B cell (primary cell): ENCODE results near the gene CRY2.

Experiments used
- CTCF ChIP-seq: fragments of 200-600 bp; IDR thresholded peaks from one replicate; pipeline ENCODE4 v1.8.0; 2022; ENCODE audit warnings: antibody characterized with exemption, mild to moderate bottlenecking
- EZH2 ChIP-seq: IDR thresholded peaks from 2 replicates; pipeline ENCODE4 v1.6.1; 2012; ENCODE audit warnings: borderline replicate concordance, low read depth, mild to moderate bottlenecking, moderate library complexity, low read length; ENCODE audit not compliant: insufficient read depth, poor library complexity, severe bottlenecking

GRCh38 chr11:45801723-45802315 lies 45.5 kb upstream of the CRY2 start:
- TF ChIP-seq CTCF (no peak), EZH2 (no peak)
